H9 (cell line): ENCODE data around the gene AP3S2. TPM values are rescaled to one million over a fixed set of nuclear protein-coding genes. Genes with fewer than 3 reads are reported as not detected.

Experiments used
- DNase-seq: peaks from one replicate; pipeline ENCODE4 v3.0.0-alpha.2; 2017
- H2AFZ ChIP-seq: one replicate; pipeline ENCODE4 v1.6.1; 2013; ENCODE audit warnings: mild to moderate bottlenecking, low read length, control low read depth, moderate library complexity
- H2AK5ac ChIP-seq: 2 replicates; pipeline ENCODE4 v1.6.1; 2013; ENCODE audit warnings: low read length, control low read depth, mixed read lengths; ENCODE audit not compliant: insufficient read length
- H2BK120ac ChIP-seq: one replicate; pipeline ENCODE4 v1.6.1; 2013; ENCODE audit warnings: low read depth, mild to moderate bottlenecking, low read length, control low read depth, inconsistent platforms; ENCODE audit not compliant: poor library complexity, severe bottlenecking
- H2BK12ac ChIP-seq: 2 replicates; pipeline ENCODE4 v1.6.1; 2013; ENCODE audit warnings: low read length, control low read depth, mixed read lengths, low read depth; ENCODE audit not compliant: insufficient read length
- H2BK15ac ChIP-seq: 2 replicates; pipeline ENCODE4 v1.6.1; 2013; ENCODE audit warnings: low read depth, low read length, control low read depth
- H2BK20ac ChIP-seq: one replicate; pipeline ENCODE4 v1.6.1; 2013; ENCODE audit warnings: low read depth, mild to moderate bottlenecking, low read length, control low read depth, inconsistent platforms; ENCODE audit not compliant: poor library complexity, severe bottlenecking
- H2BK5ac ChIP-seq: 2 replicates; pipeline ENCODE4 v1.6.1; 2013; ENCODE audit warnings: low read length, control low read depth, mixed read lengths; ENCODE audit not compliant: insufficient read length
- H3K14ac ChIP-seq: 2 replicates; pipeline ENCODE4 v1.6.1; 2013; ENCODE audit warnings: low read length, control low read depth; ENCODE audit not compliant: insufficient read depth
- H3K18ac ChIP-seq: 2 replicates; pipeline ENCODE4 v1.6.1; 2013; ENCODE audit warnings: low read depth, mild to moderate bottlenecking, mixed read lengths, low read length, control low read depth; ENCODE audit not compliant: insufficient read length
- H3K23ac ChIP-seq: 2 replicates; pipeline ENCODE4 v1.6.1; 2013; ENCODE audit warnings: low read length, control low read depth, mixed read lengths, low read depth; ENCODE audit not compliant: insufficient read length
- H3K23me2 ChIP-seq: 2 replicates; pipeline ENCODE4 v1.6.1; 2013; ENCODE audit warnings: low read depth, mild to moderate bottlenecking, mixed read lengths, low read length, control low read depth; ENCODE audit not compliant: insufficient read length, poor library complexity, severe bottlenecking
- H3K27ac ChIP-seq: 2 replicates; pipeline ENCODE4 v1.5.1; 2013; ENCODE audit warnings: low read length, control low read depth, mixed read lengths, low read depth; ENCODE audit not compliant: insufficient read length
- H3K27me3 ChIP-seq: 2 replicates; pipeline ENCODE4 v1.6.1; 2013; ENCODE audit warnings: low read length, control low read depth, inconsistent platforms; ENCODE audit not compliant: insufficient read depth
- H3K4ac ChIP-seq: 2 replicates; pipeline ENCODE4 v1.6.1; 2013; ENCODE audit warnings: low read depth, mild to moderate bottlenecking, control low read depth, inconsistent platforms, low read length, moderate library complexity
- H3K4me1 ChIP-seq: 2 replicates; pipeline ENCODE4 v1.6.1; 2013; ENCODE audit warnings: low read length, control low read depth, inconsistent platforms; ENCODE audit not compliant: insufficient read depth
- H3K4me2 ChIP-seq: 2 replicates; pipeline ENCODE4 v1.6.1; 2013; ENCODE audit warnings: low read length, control low read depth, mixed read lengths; ENCODE audit not compliant: insufficient read length, insufficient read depth
- H3K56ac ChIP-seq: 2 replicates; pipeline ENCODE4 v1.6.1; 2013; ENCODE audit warnings: low read depth, mild to moderate bottlenecking, mixed read lengths, low read length, control low read depth; ENCODE audit not compliant: insufficient read length
- H3K79me1 ChIP-seq: 2 replicates; pipeline ENCODE4 v1.6.1; 2013; ENCODE audit warnings: low read depth, mild to moderate bottlenecking, moderate library complexity, low read length, control low read depth, inconsistent platforms; ENCODE audit not compliant: insufficient read depth, poor library complexity, severe bottlenecking
- H3K79me2 ChIP-seq: 2 replicates; pipeline ENCODE4 v1.6.1; 2013; ENCODE audit warnings: low read length, control low read depth, inconsistent platforms; ENCODE audit not compliant: insufficient read depth
- H3K9ac ChIP-seq: 2 replicates; pipeline ENCODE4 v1.6.1; 2013; ENCODE audit warnings: low read length, control low read depth, mixed read lengths; ENCODE audit not compliant: insufficient read length; ENCODE audit errors: extremely low read depth
- H3K9me3 ChIP-seq: one replicate; pipeline ENCODE4 v1.6.1; 2013; ENCODE audit warnings: low read depth, low read length, inconsistent platforms; ENCODE audit not compliant: control insufficient read depth
- H3T11ph ChIP-seq: one replicate; pipeline ENCODE4 v1.6.1; 2013; ENCODE audit warnings: mild to moderate bottlenecking, low read length, control low read depth, inconsistent platforms
- H4K20me1 ChIP-seq: one replicate; pipeline ENCODE4 v1.6.1; 2013; ENCODE audit not compliant: control insufficient read depth, insufficient read length, insufficient read depth
- H4K5ac ChIP-seq: 2 replicates; pipeline ENCODE4 v1.6.1; 2013; ENCODE audit warnings: low read depth, mild to moderate bottlenecking, mixed read lengths, low read length, control low read depth; ENCODE audit not compliant: insufficient read length
- H4K8ac ChIP-seq: replicated peaks from 2 replicates; pipeline ENCODE4 v1.6.1; 2013; ENCODE audit warnings: low read length, control low read depth, mixed read lengths, low read depth; ENCODE audit not compliant: insufficient read length
- H4K91ac ChIP-seq: 2 replicates; pipeline ENCODE4 v1.6.1; 2013; ENCODE audit warnings: low read depth, mild to moderate bottlenecking, moderate library complexity, mixed read lengths, low read length, control low read depth; ENCODE audit not compliant: insufficient read length
- H3K27ac Mint-ChIP-seq, 3 experiments: 2 replicates in 2 of 3; 3 replicates in 1 of 3; pipeline ENCODE4 v1.8.0; 2020 to 2021; ENCODE audit warnings: mixed read lengths in 3 of 3, mild to moderate bottlenecking in 1 of 3, moderate library complexity in 1 of 3
- H3K27me3 Mint-ChIP-seq: 2 replicates; pipeline ENCODE4 v1.8.0; 2021; ENCODE audit warnings: low read depth, mild to moderate bottlenecking, moderate library complexity, mixed read lengths
- H3K36me3 Mint-ChIP-seq, 3 experiments: 2 replicates in 2 of 3; 3 replicates in 1 of 3; pipeline ENCODE4 v1.8.0; 2020 to 2021; ENCODE audit warnings: low read depth in 3 of 3, mixed read lengths in 3 of 3; ENCODE audit not compliant: insufficient read depth in 1 of 3
- H3K4me1 Mint-ChIP-seq, 2 experiments: 2 replicates each; pipeline ENCODE4 v1.8.0; 2020; ENCODE audit warnings: mixed read lengths in 2 of 2
- H3K4me3 Mint-ChIP-seq, 2 experiments: 2 replicates in 1 of 2; 3 replicates in 1 of 2; pipeline ENCODE4 v1.8.0; 2020 to 2021; ENCODE audit warnings: mild to moderate bottlenecking in 2 of 2, mixed read lengths in 2 of 2, moderate library complexity in 1 of 2
- H3K9me3 Mint-ChIP-seq, 2 experiments: 2 replicates in 1 of 2; 3 replicates in 1 of 2; pipeline ENCODE4 v1.8.0; 2020; ENCODE audit warnings: mild to moderate bottlenecking in 2 of 2, mixed read lengths in 2 of 2, moderate library complexity in 1 of 2
- total RNA-seq: library from RNA; stranded (reverse); gene quantifications from 2 replicates; pipeline ENCODE4 v1.2.1, GENCODE V29; 2021
- TF ChIP-seq, protein P1 (sequence below): fragments of 200-600 bp; sonication (generic); conservative IDR thresholded peaks from 3 replicates; pipeline ENCODE4 v1.8.0; 2021; ENCODE audit warnings: antibody characterized with exemption, mild to moderate bottlenecking

AP3S2 gene
- total RNA-seq, 1 experiment from 2014 or later = 33.9 TPM

- Histone ChIP-seq H3T11ph (no peak overlapping the region), H3K4me1 (no peaks in the 10 kb centered on the region), H3K27me3 (no peaks in the 10 kb centered on the region), H3K9me3 (no peaks in the 10 kb centered on the region), H3K27ac (no peak overlapping the region), H3K23ac (no peak overlapping the region), H3K4ac (no peak overlapping the region), H3K9ac (no peak overlapping the region), H4K91ac (no peak overlapping the region), H3K79me1 (no peaks in the 10 kb centered on the region), H3K23me2 (no peaks in the 10 kb centered on the region), H4K20me1 (no peaks in the 10 kb centered on the region), H3K18ac (no peak overlapping the region), H4K5ac (no peak overlapping the region), H2BK20ac (no peak overlapping the region), H2BK12ac (no peak overlapping the region), H4K8ac (no peak overlapping the region), H3K14ac (no peak overlapping the region), H2AFZ (no peak overlapping the region), H3K56ac (no peak overlapping the region), H2AK5ac (no peak overlapping the region), H3K4me2 (no peak overlapping the region), H2BK5ac (no peak overlapping the region), H2BK120ac (no peak overlapping the region), H2BK15ac (no peak overlapping the region), H3K79me2 (no peaks in the 10 kb centered on the region)
- no peak overlapping the region for H3K27ac Mint-ChIP-seq
- no peak overlapping the region for H3K4me3 Mint-ChIP-seq
- no peaks in the 10 kb centered on the region for H3K9me3 Mint-ChIP-seq
- H3K36me3 Mint-ChIP-seq = no peaks in the 10 kb centered on the region; a peak in 1 of 7 replicates
- no peak for DNase-seq
- peaks cover 13% of the 10 kb centered on the region for H3K27me3 Mint-ChIP-seq
- H3K4me1 Mint-ChIP-seq = no peaks in the 10 kb centered on the region
- TF ChIP-seq, protein P1, sequence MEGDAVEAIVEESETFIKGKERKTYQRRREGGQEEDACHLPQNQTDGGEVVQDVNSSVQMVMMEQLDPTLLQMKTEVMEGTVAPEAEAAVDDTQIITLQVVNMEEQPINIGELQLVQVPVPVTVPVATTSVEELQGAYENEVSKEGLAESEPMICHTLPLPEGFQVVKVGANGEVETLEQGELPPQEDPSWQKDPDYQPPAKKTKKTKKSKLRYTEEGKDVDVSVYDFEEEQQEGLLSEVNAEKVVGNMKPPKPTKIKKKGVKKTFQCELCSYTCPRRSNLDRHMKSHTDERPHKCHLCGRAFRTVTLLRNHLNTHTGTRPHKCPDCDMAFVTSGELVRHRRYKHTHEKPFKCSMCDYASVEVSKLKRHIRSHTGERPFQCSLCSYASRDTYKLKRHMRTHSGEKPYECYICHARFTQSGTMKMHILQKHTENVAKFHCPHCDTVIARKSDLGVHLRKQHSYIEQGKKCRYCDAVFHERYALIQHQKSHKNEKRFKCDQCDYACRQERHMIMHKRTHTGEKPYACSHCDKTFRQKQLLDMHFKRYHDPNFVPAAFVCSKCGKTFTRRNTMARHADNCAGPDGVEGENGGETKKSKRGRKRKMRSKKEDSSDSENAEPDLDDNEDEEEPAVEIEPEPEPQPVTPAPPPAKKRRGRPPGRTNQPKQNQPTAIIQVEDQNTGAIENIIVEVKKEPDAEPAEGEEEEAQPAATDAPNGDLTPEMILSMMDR = no peak
These were observed 97.8 kb downstream of the AP3S2 start for GRCh38 chr15:89795996-89796395.
